A673 (cell line): ENCODE measurements around the gene AFAP1. TPM values are rescaled to one million over a fixed set of nuclear protein-coding genes. Genes with fewer than 3 reads are reported as not detected.

Experiments used
- BruUV-seq: library from RNA; stranded (reverse); fragments of 400-500 nt; replicated peaks from 2 replicates; lab custom pipeline; 2021; lab: Mats Ljungman, UMichigan
- CTCF ChIA-PET: fragments of 300-600 bp; sonication (Branson Sonifier 250); formaldehyde crosslinking; loops from one replicate; lab custom pipeline; 2022; ENCODE audit warnings: antibody characterized with exemption; lab: Charles Lee
- POLR2A ChIA-PET: fragments of 300-600 bp; sonication (Branson Sonifier 250); formaldehyde crosslinking; loops from one replicate; lab custom pipeline; 2022; ENCODE audit warnings: antibody characterized with exemption; ENCODE audit not compliant: low non-redundant PET; lab: Charles Lee
- DNase-seq: peaks from one replicate; pipeline ENCODE4 v3.0.0-alpha.2; 2015; ENCODE audit warnings: low spot score
- H3K27ac ChIP-seq: fragments of 200-600 bp; sonication (generic); 2 replicates; pipeline ENCODE4 v1.5.1; 2016; ENCODE audit warnings: mixed run types, low read depth, mild to moderate bottlenecking, mixed read lengths, antibody characterized with exemption, low read length; ENCODE audit not compliant: poor library complexity, severe bottlenecking
- H3K27me3 ChIP-seq: fragments of 200-600 bp; sonication (generic); replicated peaks from 2 replicates; pipeline ENCODE4 v1.6.1; 2017; ENCODE audit warnings: mixed run types, low read depth, mild to moderate bottlenecking, mixed read lengths, antibody characterized with exemption, low read length; ENCODE audit not compliant: insufficient read depth, poor library complexity
- H3K36me3 ChIP-seq: fragments of 200-600 bp; sonication (generic); 2 replicates; pipeline ENCODE4 v1.6.1; 2016; ENCODE audit warnings: mixed run types, mild to moderate bottlenecking, mixed read lengths, antibody characterized with exemption, low read length; ENCODE audit not compliant: insufficient read depth, poor library complexity, severe bottlenecking
- H3K4me1 ChIP-seq: fragments of 200-600 bp; sonication (generic); 2 replicates; pipeline ENCODE4 v1.6.1; 2017; ENCODE audit warnings: mixed run types, mild to moderate bottlenecking, mixed read lengths, antibody characterized with exemption, low read length; ENCODE audit not compliant: insufficient read depth, poor library complexity, severe bottlenecking
- H3K4me3 ChIP-seq: fragments of 200-600 bp; sonication (generic); 2 replicates; pipeline ENCODE4 v1.5.1; 2016; ENCODE audit warnings: low read depth, mixed run types, mild to moderate bottlenecking, mixed read lengths, low read length; ENCODE audit not compliant: poor library complexity, severe bottlenecking
- H3K9me3 ChIP-seq: fragments of 200-600 bp; sonication (generic); 2 replicates; pipeline ENCODE4 v1.6.1; 2016; ENCODE audit warnings: mixed run types, low read depth, mild to moderate bottlenecking, mixed read lengths, antibody characterized with exemption, low read length; ENCODE audit not compliant: poor library complexity, severe bottlenecking
- EZH2 ChIP-seq: fragments of 200-600 bp; sonication (generic); IDR thresholded peaks from 2 replicates; pipeline ENCODE4 v1.6.1; 2017; ENCODE audit warnings: borderline replicate concordance, low read depth, mild to moderate bottlenecking, mixed read lengths, antibody characterized with exemption, low read length; ENCODE audit not compliant: poor library complexity, severe bottlenecking
- intact Hi-C: fragments of 100-400 bp; cut with micrococcal nuclease; formaldehyde crosslinking; loops from one replicate; pipeline ENCODE4 v1.10.0; 2022; ENCODE audit not compliant: unreplicated experiment
- total RNA-seq: library from RNA; stranded (reverse); gene quantifications from 2 replicates; pipeline ENCODE4 v1.2.3, GENCODE V29; 2021
- TF ChIP-seq, protein P1 (sequence below): fragments of 300-800, 200-600 bp; sonication (generic); conservative IDR thresholded peaks from 2 replicates; pipeline ENCODE4 v1.5.1; 2017; ENCODE audit warnings: low read depth, mild to moderate bottlenecking, antibody characterized with exemption, low read length, moderate library complexity, mixed read lengths

AFAP1 gene
- total RNA-seq, 1 experiment from 2014 or later: 42.6 TPM

DNA sequence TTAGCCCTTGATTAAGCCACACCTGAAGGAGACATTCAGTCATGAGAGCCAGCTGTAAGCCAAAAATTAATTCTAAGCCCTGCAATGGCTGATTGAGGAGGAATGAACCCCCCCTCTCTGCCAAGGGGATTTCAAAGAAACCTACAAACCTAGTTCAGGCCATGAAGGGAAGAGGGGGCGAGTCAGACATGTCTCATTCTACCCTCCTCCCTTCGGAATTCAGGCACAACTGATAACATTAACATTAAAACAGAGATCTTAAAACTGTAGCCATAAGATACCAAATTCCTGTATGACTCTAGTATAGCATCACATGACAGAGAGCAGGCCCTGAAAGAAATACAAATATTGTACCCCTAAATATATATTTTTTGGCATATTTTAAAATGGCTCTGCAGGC lies 40.4 kb upstream of the AFAP1 start:
- no TSS peak for BruUV-seq
- peaks cover 9% of the 10 kb centered on the region for H3K4me1 ChIP-seq
- CTCF ChIA-PET: no interaction called here
- POLR2A ChIA-PET: no interaction called here
- no peaks in the 10 kb centered on the region for H3K27me3 ChIP-seq
- no peak for DNase-seq
- H3K4me3 ChIP-seq: no peak overlapping the region
- no peaks in the 10 kb centered on the region for H3K9me3 ChIP-seq
- no peak overlapping the region for H3K27ac ChIP-seq
- no peaks in the 10 kb centered on the region for H3K36me3 ChIP-seq
- intact Hi-C loops: no loop called here
- no peak for TF ChIP-seq EZH2
- TF ChIP-seq, protein P1, sequence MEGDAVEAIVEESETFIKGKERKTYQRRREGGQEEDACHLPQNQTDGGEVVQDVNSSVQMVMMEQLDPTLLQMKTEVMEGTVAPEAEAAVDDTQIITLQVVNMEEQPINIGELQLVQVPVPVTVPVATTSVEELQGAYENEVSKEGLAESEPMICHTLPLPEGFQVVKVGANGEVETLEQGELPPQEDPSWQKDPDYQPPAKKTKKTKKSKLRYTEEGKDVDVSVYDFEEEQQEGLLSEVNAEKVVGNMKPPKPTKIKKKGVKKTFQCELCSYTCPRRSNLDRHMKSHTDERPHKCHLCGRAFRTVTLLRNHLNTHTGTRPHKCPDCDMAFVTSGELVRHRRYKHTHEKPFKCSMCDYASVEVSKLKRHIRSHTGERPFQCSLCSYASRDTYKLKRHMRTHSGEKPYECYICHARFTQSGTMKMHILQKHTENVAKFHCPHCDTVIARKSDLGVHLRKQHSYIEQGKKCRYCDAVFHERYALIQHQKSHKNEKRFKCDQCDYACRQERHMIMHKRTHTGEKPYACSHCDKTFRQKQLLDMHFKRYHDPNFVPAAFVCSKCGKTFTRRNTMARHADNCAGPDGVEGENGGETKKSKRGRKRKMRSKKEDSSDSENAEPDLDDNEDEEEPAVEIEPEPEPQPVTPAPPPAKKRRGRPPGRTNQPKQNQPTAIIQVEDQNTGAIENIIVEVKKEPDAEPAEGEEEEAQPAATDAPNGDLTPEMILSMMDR: no peak

DNA sequence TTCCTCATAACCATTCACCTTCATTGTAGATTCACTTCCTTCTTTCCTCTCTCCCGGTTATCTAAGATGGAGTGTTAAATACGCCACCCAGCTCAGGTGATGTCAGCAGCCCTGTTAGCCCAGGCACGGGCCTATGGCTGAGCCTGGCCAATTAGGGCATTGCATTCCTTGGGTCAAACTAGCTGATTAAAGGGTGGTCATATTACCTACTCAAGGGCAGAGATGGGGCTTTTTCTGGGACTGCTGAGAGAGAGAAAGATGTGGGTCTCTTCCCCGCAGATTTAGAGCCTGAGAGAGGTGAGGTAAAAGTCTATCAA lies 39.9 kb upstream of the AFAP1 start:
- no TSS peak for BruUV-seq
- no peak for DNase-seq
- no peak overlapping the region for H3K27ac ChIP-seq
- H3K4me3 ChIP-seq: no peak overlapping the region
- ChIA-PET CTCF (no interaction called here), POLR2A (no interaction called here)
- intact Hi-C loops: no loop called here
- no peaks in the 10 kb centered on the region for H3K27me3 ChIP-seq
- H3K4me1 ChIP-seq: peaks cover 9% of the 10 kb centered on the region
- no peaks in the 10 kb centered on the region for H3K36me3 ChIP-seq
- H3K9me3 ChIP-seq: no peaks in the 10 kb centered on the region
- TF ChIP-seq, protein P1: no peak
- TF ChIP-seq EZH2: no peak

DNA sequence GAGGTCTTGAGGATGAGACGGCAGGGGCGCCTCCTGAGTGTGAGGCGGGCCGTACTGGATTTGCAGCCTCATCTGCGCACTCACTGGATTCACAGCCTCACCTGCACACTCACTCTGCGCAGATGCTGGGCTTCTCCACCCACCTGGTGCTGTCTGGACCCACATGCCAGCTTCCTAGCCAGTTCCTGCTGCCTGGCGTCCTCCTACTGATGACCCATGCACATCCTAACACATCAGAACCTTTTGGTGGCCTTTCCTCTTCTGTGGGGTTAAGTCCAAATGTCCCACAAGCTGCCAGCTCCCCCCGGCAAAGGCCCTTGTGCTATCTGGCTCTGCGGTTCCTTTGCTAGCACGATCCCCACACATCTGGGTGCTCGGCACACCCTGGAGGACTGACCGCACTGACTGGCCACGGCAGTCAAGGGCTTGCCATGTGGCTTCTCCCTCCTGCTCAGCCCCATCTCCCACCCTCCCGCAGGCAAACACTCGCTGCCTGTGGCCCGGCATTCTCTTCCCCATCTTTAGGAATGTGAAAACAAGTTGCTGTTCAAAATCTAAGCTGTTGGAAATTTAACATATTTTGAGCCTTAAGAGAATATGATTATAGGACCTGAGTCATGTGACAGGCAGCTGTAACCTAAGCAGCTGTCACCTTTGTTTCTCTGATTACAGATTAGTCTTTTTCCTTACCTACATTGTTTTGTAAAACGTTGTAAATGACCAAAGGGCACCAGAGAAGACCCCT lies 39.4 kb upstream of the AFAP1 start:
- peaks cover 9% of the 10 kb centered on the region for H3K4me1 ChIP-seq
- POLR2A ChIA-PET: no interaction called here
- intact Hi-C loops: no loop called here
- CTCF ChIA-PET: no interaction called here
- no peaks in the 10 kb centered on the region for H3K36me3 ChIP-seq
- no peak for DNase-seq
- BruUV-seq: no TSS peak
- no peak for TF ChIP-seq EZH2
- TF ChIP-seq, protein P1: no peak
- H3K27ac ChIP-seq: no peak overlapping the region
- no peaks in the 10 kb centered on the region for H3K9me3 ChIP-seq
- H3K27me3 ChIP-seq: no peaks in the 10 kb centered on the region
- no peak overlapping the region for H3K4me3 ChIP-seq
